Upper lobe of left lung (tissue), 6 donors: ENCODE data around the gene ZNF627. TPM values are rescaled to one million over a fixed set of nuclear protein-coding genes. Genes with fewer than 3 reads are reported as not detected.

Source experiments
- ATAC-seq, 2 donors: fragments of 200-7000 bp; cut with Tn5 transposase; one replicate each; pipeline ENCODE4 v1.9.1; 2022; ENCODE audit warnings: mild to moderate bottlenecking in 2 of 2, moderate library complexity in 2 of 2; ENCODE audit not compliant: low FRiP score in 2 of 2
- DNase-seq, 2 donors: peaks; one replicate each; pipeline ENCODE4 v3.0.0-alpha.2; 2019 to 2020
- H3K27ac ChIP-seq, 4 donors: fragments of 200-600 bp; sonication (generic); one replicate each; pipeline ENCODE4 v1.5.1; 2016 to 2019
- H3K27me3 ChIP-seq, 4 donors: fragments of 200-600 bp; sonication (generic); one replicate each; pipeline ENCODE4 v1.5.1; 2017 to 2019
- H3K36me3 ChIP-seq, 4 donors: fragments of 200-600 bp; sonication (generic); one replicate each; pipeline ENCODE4 v1.5.1; 2016 to 2019
- H3K4me1 ChIP-seq, 4 donors: fragments of 200-600 bp; sonication (generic); one replicate each; pipeline ENCODE4 v1.5.1; 2018 to 2019
- H3K4me3 ChIP-seq, 4 donors: fragments of 200-600 bp; sonication (generic); one replicate each; pipeline ENCODE4 v1.5.1; 2017 to 2019; ENCODE audit warnings: mild to moderate bottlenecking in 2 of 4, moderate library complexity in 1 of 4
- H3K9me3 ChIP-seq, 4 donors: fragments of 200-600 bp; sonication (generic); one replicate each; pipeline ENCODE4 v1.5.1; 2018 to 2019
- EP300 ChIP-seq, 4 donors: sonication (generic); formaldehyde crosslinking; IDR thresholded peaks; one replicate each; pipeline ENCODE4 v1.5.1; 2017; ENCODE audit warnings: antibody characterized with exemption in 4 of 4, control low read depth in 2 of 4
- POLR2A ChIP-seq, 4 donors: fragments of 450-650 bp; IDR thresholded peaks; one replicate each; pipeline ENCODE4 v1.5.1; 2016 to 2017; ENCODE audit warnings: antibody characterized with exemption in 4 of 4, mild to moderate bottlenecking in 2 of 4
- POLR2AphosphoS5 ChIP-seq, 2 donors: sonication (generic); formaldehyde crosslinking; IDR thresholded peaks; one replicate each; pipeline ENCODE4 v1.5.1; 2017; ENCODE audit warnings: antibody characterized with exemption in 2 of 2
- WGBS, 2 donors: methylation state at CpG; one replicate each; pipeline ENCODE4 v1.1.5; 2017 to 2018; 5-methylcytosine and 5-hydroxymethylcytosine counted together
- total RNA-seq, 6 donors: library from RNA; depleted of rRNA in 4 of 6; stranded (reverse); fragments of >200 nt in 4 of 6; gene quantifications; one replicate each; pipeline versions ENCODE4 v1.1.0 to v1.2.1, GENCODE V29; 2016 to 2021
- TF ChIP-seq, protein P1 (sequence below), 6 experiments: fragments of 450-650 bp in 4 of 6; fragments of 200-600 bp in 2 of 6; sonication (generic) in 2 of 6; IDR thresholded peaks; one replicate each; pipeline ENCODE4 v1.5.1; 2016 to 2019; ENCODE audit warnings: antibody characterized with exemption in 6 of 6
- donor health status: DM: no; HTN: no; CAD: no; lungs with moderate emphysema.
- donor health status: DM: no; HTN: yes; CAD: no; lungs with severe emphysema.

Gene ZNF627
- total RNA-seq, 6 donors from 2014 or later, result 3.9 to 14.8 (median 10.2) TPM

DNA sequence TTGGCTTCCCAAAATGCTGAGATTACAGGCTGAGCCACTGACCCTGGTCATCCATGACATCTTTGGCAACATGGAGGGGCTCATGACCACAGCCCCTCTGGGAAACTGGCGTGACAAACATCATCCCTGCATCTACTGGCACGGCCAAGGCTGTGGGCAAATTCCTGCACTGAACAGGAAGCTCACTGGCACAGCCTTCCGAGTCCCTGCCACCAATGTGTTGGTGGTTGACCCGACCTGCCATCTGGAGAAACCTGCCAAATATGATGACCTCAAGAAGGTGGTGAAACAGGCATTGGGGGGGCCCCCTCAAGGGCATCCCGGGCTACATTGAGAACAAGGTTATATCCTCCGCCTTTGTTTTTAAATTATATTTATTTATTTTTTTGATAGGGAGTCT, 11.0 kb upstream of the ZNF627 start:
- no peak for DNase-seq
- 50 to 58% methylated on average over 6 of the region's 6 CpGs for WGBS, 2 donors
- Histone ChIP-seq H3K4me1 (peaks cover 7 to 18% (median 12%) of the 10 kb centered on the region in 4 donors), H3K27ac (no peak overlapping the region), H3K36me3 (no peaks in the 10 kb centered on the region), H3K4me3 (no peak overlapping the region), H3K27me3 (no peaks in the 10 kb centered on the region), H3K9me3 (no peaks in the 10 kb centered on the region)
- TF ChIP-seq POLR2AphosphoS5 (IDR thresholded peaks at IDR 0.05) (no peak), EP300 (IDR thresholded peaks at IDR 0.05) (no peak), POLR2A (IDR thresholded peaks at IDR 0.05) (no peak)
- TF ChIP-seq, protein P1, sequence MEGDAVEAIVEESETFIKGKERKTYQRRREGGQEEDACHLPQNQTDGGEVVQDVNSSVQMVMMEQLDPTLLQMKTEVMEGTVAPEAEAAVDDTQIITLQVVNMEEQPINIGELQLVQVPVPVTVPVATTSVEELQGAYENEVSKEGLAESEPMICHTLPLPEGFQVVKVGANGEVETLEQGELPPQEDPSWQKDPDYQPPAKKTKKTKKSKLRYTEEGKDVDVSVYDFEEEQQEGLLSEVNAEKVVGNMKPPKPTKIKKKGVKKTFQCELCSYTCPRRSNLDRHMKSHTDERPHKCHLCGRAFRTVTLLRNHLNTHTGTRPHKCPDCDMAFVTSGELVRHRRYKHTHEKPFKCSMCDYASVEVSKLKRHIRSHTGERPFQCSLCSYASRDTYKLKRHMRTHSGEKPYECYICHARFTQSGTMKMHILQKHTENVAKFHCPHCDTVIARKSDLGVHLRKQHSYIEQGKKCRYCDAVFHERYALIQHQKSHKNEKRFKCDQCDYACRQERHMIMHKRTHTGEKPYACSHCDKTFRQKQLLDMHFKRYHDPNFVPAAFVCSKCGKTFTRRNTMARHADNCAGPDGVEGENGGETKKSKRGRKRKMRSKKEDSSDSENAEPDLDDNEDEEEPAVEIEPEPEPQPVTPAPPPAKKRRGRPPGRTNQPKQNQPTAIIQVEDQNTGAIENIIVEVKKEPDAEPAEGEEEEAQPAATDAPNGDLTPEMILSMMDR (IDR thresholded peaks at IDR 0.05), result no peak
- no peak for ATAC-seq

DNA sequence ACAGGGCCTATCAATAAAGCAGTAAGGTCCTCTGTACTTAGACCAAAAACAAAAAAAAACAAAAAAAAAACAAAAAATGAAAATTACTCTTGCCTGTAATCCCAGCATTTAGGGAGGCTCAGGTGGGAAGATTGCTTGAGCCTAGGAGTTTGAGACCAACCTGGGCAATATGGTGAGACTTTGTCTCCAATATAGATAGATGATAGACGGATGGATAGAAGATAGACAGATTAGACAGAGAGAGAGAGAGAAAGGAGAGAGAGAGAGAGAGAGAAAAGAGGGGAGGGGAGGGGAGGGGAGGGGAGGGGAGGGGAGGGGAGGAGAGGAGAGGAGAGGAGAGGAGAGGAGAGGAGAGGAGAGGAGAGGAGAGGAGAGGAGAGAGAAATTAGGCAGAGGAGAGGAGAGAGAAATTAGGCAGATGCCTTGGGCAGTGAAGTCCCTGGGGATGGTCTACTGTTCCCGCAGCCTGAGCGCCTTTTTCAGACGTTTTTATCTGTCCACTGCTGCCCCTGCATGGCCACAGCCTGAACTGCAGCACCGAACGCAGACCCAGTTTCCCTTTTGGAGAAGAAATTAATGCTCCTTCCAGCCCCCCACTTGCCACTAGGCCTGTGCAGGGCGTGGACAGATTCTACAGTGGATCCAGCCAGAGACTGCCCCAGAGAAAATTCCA, 9.8 kb upstream of the ZNF627 start:
- TF ChIP-seq, protein P1 (IDR thresholded peaks at IDR 0.05), result peak; percentile 84 to 94 (median 89)
- no peak for TF ChIP-seq EP300 (IDR thresholded peaks at IDR 0.05)
- H3K27ac ChIP-seq, result peak overlapping the region in 1 of 4 donors; percentile 1
- no peaks in the 10 kb centered on the region for H3K36me3 ChIP-seq
- H3K4me1 ChIP-seq, result peaks cover 0 to 7% (median 5%) of the 10 kb centered on the region in 4 donors
- no peaks in the 10 kb centered on the region for H3K9me3 ChIP-seq
- DNase-seq (peak; percentile 73 to 87), ATAC-seq (peak; percentile 92 to 93)
- no peaks in the 10 kb centered on the region for H3K27me3 ChIP-seq
- WGBS, 2 donors, result 0 to 7% methylated on average over 6 to 7 of the region's 7 CpGs
- H3K4me3 ChIP-seq, result no peak overlapping the region

DNA sequence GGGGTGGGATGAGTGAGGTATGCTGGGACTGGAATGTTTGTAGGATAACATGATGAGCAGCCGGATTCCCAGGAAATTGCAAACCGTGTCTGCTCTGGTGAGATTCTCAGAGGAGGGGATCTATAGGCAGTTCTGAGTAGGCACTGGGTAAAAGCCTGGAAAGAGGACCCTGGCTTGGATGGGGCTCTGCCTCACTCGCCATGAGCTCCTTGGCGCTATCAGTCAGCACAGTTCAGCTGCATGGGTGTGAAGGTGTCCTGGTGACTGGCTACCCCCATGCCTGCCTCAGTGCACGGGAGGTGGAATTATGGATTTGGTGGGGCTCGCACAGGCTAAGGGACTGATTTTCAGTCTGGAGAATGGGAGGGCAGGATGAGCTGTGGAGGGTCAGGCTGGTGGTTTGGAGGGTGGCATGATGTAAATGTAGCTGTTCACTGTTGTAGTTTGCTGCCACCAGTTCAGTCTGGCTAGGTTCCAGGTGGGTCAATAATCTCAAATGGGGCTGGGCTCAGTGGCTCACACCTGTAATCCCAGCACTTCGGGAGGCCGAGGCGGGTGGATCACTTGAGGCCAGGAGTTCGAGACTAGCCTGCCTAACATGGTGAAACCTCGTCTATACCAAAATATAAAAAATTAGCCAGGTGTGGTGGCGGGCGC, 9.2 kb upstream of the ZNF627 start:
- Histone ChIP-seq H3K36me3 (no peaks in the 10 kb centered on the region), H3K27me3 (no peaks in the 10 kb centered on the region), H3K27ac (peak overlapping the region in 1 of 4 donors; percentile 1), H3K9me3 (no peaks in the 10 kb centered on the region), H3K4me1 (peaks cover 0 to 5% (median 4%) of the 10 kb centered on the region in 4 donors), H3K4me3 (no peak overlapping the region)
- DNase-seq, result no peak
- 61 to 73% methylated on average over 8 to 13 of the region's 13 CpGs for WGBS, 2 donors
- TF ChIP-seq, protein P1 (IDR thresholded peaks at IDR 0.05), result peak in 1 of 6 experiments; percentile 7
- TF ChIP-seq POLR2A (IDR thresholded peaks at IDR 0.05), result no peak
- TF ChIP-seq EP300 (IDR thresholded peaks at IDR 0.05), result no peak
- peak; percentile 14 to 16 for ATAC-seq

DNA sequence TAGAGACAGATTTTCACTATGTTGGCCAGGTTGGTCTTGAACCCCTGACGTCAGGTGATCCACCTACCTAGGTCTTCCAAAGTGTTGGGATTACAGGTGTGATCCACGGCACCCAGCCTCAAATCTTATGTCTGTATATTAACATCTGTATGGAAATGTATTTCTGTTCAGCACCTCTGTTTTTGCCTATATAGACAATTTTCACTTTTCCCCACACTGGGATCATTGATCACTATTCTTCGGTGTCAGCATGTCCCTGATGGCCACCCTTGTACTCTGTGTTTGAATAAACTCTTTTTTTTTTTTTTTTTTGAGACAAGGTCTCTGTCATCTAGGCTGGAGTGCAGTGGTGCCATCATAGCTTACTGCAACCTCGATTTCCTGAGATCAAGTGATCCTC, 3.2 kb upstream of the ZNF627 start:
- Histone ChIP-seq H3K4me3 (no peak overlapping the region), H3K36me3 (peaks cover 0 to under 1% (median 0%) of the 10 kb centered on the region in 4 donors), H3K9me3 (no peaks in the 10 kb centered on the region), H3K27me3 (no peaks in the 10 kb centered on the region), H3K4me1 (peaks cover 11 to 23% (median 17%) of the 10 kb centered on the region in 4 donors), H3K27ac (no peak overlapping the region)
- no peak for DNase-seq
- TF ChIP-seq POLR2AphosphoS5 (IDR thresholded peaks at IDR 0.05) (no peak), EP300 (IDR thresholded peaks at IDR 0.05) (no peak), POLR2A (IDR thresholded peaks at IDR 0.05) (no peak)
- TF ChIP-seq, protein P1 (IDR thresholded peaks at IDR 0.05), result no peak
- 81 to 85% methylated on average over 4 of the region's 4 CpGs for WGBS, 2 donors
- no peak for ATAC-seq
